ENCODE measurements around the gene TMEM62. TPM values are rescaled to one million over a fixed set of nuclear protein-coding genes. Genes with fewer than 3 reads are reported as not detected.

TMEM62 gene
- total RNA-seq, 1 donor from 2014 or later = 26.2 TPM

GRCh38 chr15:43184407-43185124, 51.2 kb downstream of the TMEM62 start:
- H3K27me3 ChIP-seq (ENCODE audit: low read depth) = no peaks in the 10 kb centered on the region
- H3K9me3 ChIP-seq = no peaks in the 10 kb centered on the region
- TF ChIP-seq CTCF (IDR thresholded peaks at IDR 0.05) = no peak
- H3K36me3 ChIP-seq = peaks cover 54% of the 10 kb centered on the region
- no peak for ATAC-seq
- intact Hi-C loops (cut with DNase I) = no loop called here
- peaks cover 28% of the 10 kb centered on the region for H3K4me1 ChIP-seq
- peak overlapping the region; percentile 90 for H3K4me3 ChIP-seq
- peak overlapping the region; percentile 94 for H3K27ac ChIP-seq
- DNase-seq = no peak

- H3K4me1 ChIP-seq = peaks cover 28% of the 10 kb centered on the region
Measured at GRCh38 chr15:43185157-43186002, 52.0 kb downstream of the TMEM62 start, which contains the start of gene CCNDBP1. CCNDBP1 (plus strand) TSS chr15:43185403; CDS start chr15:43185499, 96 bp downstream.

GRCh38 chr15:43186003-43186353, 52.6 kb downstream of the TMEM62 start:
- ATAC-seq (peak; percentile 21 to 41), DNase-seq (no peak)
- TF ChIP-seq CTCF (IDR thresholded peaks at IDR 0.05) = no peak
- H3K27ac ChIP-seq = peak overlapping the region; percentile 94
- peak overlapping the region; percentile 90 for H3K4me3 ChIP-seq
- peaks cover 60% of the 10 kb centered on the region for H3K36me3 ChIP-seq
- intact Hi-C loops (cut with DNase I) = no loop called here
- peaks cover 28% of the 10 kb centered on the region for H3K4me1 ChIP-seq
- no peaks in the 10 kb centered on the region for H3K9me3 ChIP-seq
- H3K27me3 ChIP-seq (ENCODE audit: low read depth) = no peaks in the 10 kb centered on the region

More at GRCh38 chr15:43185157-43186002, 52.0 kb downstream of the TMEM62 start, which contains the start of gene CCNDBP1:
- peak; percentile 33 for TF ChIP-seq CTCF (IDR thresholded peaks at IDR 0.05)
- Histone ChIP-seq H3K36me3 (peaks cover 54% of the 10 kb centered on the region), H3K4me3 (peak within 1 kb of the TSS; percentile 90), H3K27me3 (ENCODE audit: low read depth) (no peaks in the 10 kb centered on the region), H3K9me3 (no peaks in the 10 kb centered on the region), H3K27ac (peak within 1 kb of the TSS; percentile 94)
- ATAC-seq (peak; percentile 99), DNase-seq (peak; percentile 99)
- intact Hi-C loops (cut with DNase I) = no loop called here

- Histone ChIP-seq H3K36me3 (peaks cover 60% of the 10 kb centered on the region), H3K9me3 (no peaks in the 10 kb centered on the region), H3K27ac (no peak overlapping the region), H3K27me3 (ENCODE audit: low read depth) (no peaks in the 10 kb centered on the region), H3K4me1 (peaks cover 28% of the 10 kb centered on the region), H3K4me3 (no peak overlapping the region)
- ATAC-seq (no peak), DNase-seq (no peak)
- intact Hi-C loops (cut with DNase I) = no loop called here
- peak; percentile 62 for TF ChIP-seq CTCF (IDR thresholded peaks at IDR 0.05)
Measured at GRCh38 chr15:43187544-43188155, 54.3 kb downstream of the TMEM62 start.

- no peak for ATAC-seq
- no peak overlapping the region for H3K27ac ChIP-seq
- no peak overlapping the region for H3K4me3 ChIP-seq
- intact Hi-C loops (cut with DNase I) = no loop called here
- DNase-seq = no peak
- TF ChIP-seq CTCF (IDR thresholded peaks at IDR 0.05) = no peak
- peaks cover 28% of the 10 kb centered on the region for H3K4me1 ChIP-seq
- H3K27me3 ChIP-seq (ENCODE audit: low read depth) = no peaks in the 10 kb centered on the region
- no peaks in the 10 kb centered on the region for H3K9me3 ChIP-seq
- peaks cover 62% of the 10 kb centered on the region for H3K36me3 ChIP-seq
Measured at GRCh38 chr15:43189296-43189695, 55.9 kb downstream of the TMEM62 start.

Data from lower lobe of right lung (tissue), 2 donors.